A172 (cell line): ENCODE results near the gene TOX2. TPM values are rescaled to one million over a fixed set of nuclear protein-coding genes. Genes with fewer than 3 reads are reported as not detected.

Experiments used
- DNase-seq: peaks from one replicate; pipeline ENCODE4 v3.0.0-alpha.2; 2015; ENCODE audit warnings: low spot score
- total RNA-seq: library from RNA; depleted of rRNA; stranded (reverse); fragments of >200 nt; shearing (Covaris generic); gene quantifications from 2 replicates; pipeline ENCODE4 v1.2.3, GENCODE V29; 2014

Gene TOX2
- total RNA-seq, 1 experiment from 2014 or later = 3.7 TPM

- no peak for DNase-seq
These were observed 104.4 kb downstream of the TOX2 start for GRCh38 chr20:44018942-44019637.

GRCh38 chr20:44019638-44020335 lies 105.1 kb downstream of the TOX2 start:
- peak; percentile 74 for DNase-seq

GRCh38 chr20:44020406-44021148 lies 105.9 kb downstream of the TOX2 start:
- DNase-seq = no peak

- no peak for DNase-seq
These were observed 106.5 kb downstream of the TOX2 start for GRCh38 chr20:44021186-44021585.

GRCh38 chr20:44021900-44022299 lies 107.2 kb downstream of the TOX2 start:
- no peak for DNase-seq

- DNase-seq = no peak
These were observed 107.8 kb downstream of the TOX2 start for GRCh38 chr20:44022464-44022863.

GRCh38 chr20:44023515-44024371 lies 109.1 kb downstream of the TOX2 start:
- no peak for DNase-seq

GRCh38 chr20:44024820-44025580 lies 110.3 kb downstream of the TOX2 start:
- DNase-seq = no peak

- no peak for DNase-seq
These were observed 111.1 kb downstream of the TOX2 start for GRCh38 chr20:44025756-44026155.

GRCh38 chr20:44026647-44027342 lies 112.1 kb downstream of the TOX2 start:
- no peak for DNase-seq

GRCh38 chr20:44027343-44028002 lies 112.8 kb downstream of the TOX2 start:
- no peak for DNase-seq

- no peak for DNase-seq
These were observed 113.5 kb downstream of the TOX2 start for GRCh38 chr20:44028003-44028730.

GRCh38 chr20:44028868-44029847 lies 114.5 kb downstream of the TOX2 start:
- no peak for DNase-seq

GRCh38 chr20:44029848-44030230 lies 115.2 kb downstream of the TOX2 start:
- DNase-seq = no peak

- no peak for DNase-seq
These were observed 115.7 kb downstream of the TOX2 start for GRCh38 chr20:44030394-44030793.

- DNase-seq = no peak
These were observed 116.4 kb downstream of the TOX2 start for GRCh38 chr20:44031001-44031574.

- no peak for DNase-seq
These were observed 117.3 kb downstream of the TOX2 start for GRCh38 chr20:44031781-44032582.
